ENCODE results near the gene VWA1. TPM values are rescaled to one million over a fixed set of nuclear protein-coding genes. Genes with fewer than 3 reads are reported as not detected.

Gene VWA1
- total RNA-seq, 2 experiments from 2014 or later = 0.36 to 0.85 TPM

- POLR2A ChIA-PET = no interaction called here
- H3K27me3 Mint-ChIP-seq = no peaks in the 10 kb centered on the region
- H3K4me1 Mint-ChIP-seq = no peaks in the 10 kb centered on the region
- no peak for DNase-seq
- peaks cover 7% of the 10 kb centered on the region for H3K9me3 Mint-ChIP-seq
- peaks cover 50% of the 10 kb centered on the region for H3K36me3 Mint-ChIP-seq
- H3K27ac Mint-ChIP-seq = no peak overlapping the region
- no peak overlapping the region for H3K4me3 Mint-ChIP-seq
- ATAC-seq (ENCODE audit: low read depth) = no peak
Measured at GRCh38 chr1:1489861-1490260, 54.4 kb downstream of the VWA1 start.

- Mint-ChIP-seq H3K4me3 (no peak overlapping the region), H3K9me3 (peaks cover 7% of the 10 kb centered on the region), H3K27me3 (no peaks in the 10 kb centered on the region), H3K4me1 (no peaks in the 10 kb centered on the region), H3K27ac (no peak overlapping the region), H3K36me3 (peaks cover 50% of the 10 kb centered on the region)
- DNase-seq = no peak
- no peak for ATAC-seq (ENCODE audit: low read depth)
- POLR2A ChIA-PET = no interaction called here
Measured at GRCh38 chr1:1490633-1491230, 55.2 kb downstream of the VWA1 start.

- POLR2A ChIA-PET = no interaction called here
- Mint-ChIP-seq H3K27me3 (no peaks in the 10 kb centered on the region), H3K27ac (no peak overlapping the region), H3K36me3 (peaks cover 50% of the 10 kb centered on the region), H3K4me1 (no peaks in the 10 kb centered on the region), H3K9me3 (peaks cover 7% of the 10 kb centered on the region), H3K4me3 (no peak overlapping the region)
- DNase-seq = no peak
- ATAC-seq (ENCODE audit: low read depth) = no peak
Measured at GRCh38 chr1:1491601-1492000, 56.1 kb downstream of the VWA1 start.

Other genes starting within 250 kb of the VWA1 start
- gene TNFRSF18, start 229.1 kb upstream of the VWA1 start, total RNA-seq = 10 to 100 TPM; 11.4 to 15.0 TPM
- 1 to 10 TPM; 2.4 to 3.1 TPM for gene TNFRSF4, start 221.5 kb upstream of the VWA1 start, total RNA-seq
- gene SDF4, start 203.7 kb upstream of the VWA1 start, total RNA-seq = 100 to 1,000 TPM in 1 of 2 experiments, 10 to 100 TPM in 1; 99.1 to 103 TPM
- gene B3GALT6, start 203.5 kb upstream of the VWA1 start, total RNA-seq = 10 to 100 TPM; 19.1 to 19.6 TPM
- gene C1QTNF12, start 189.0 kb upstream of the VWA1 start, total RNA-seq = 1 to 10 TPM; 2.2 to 4.4 TPM
- gene UBE2J2, start 161.8 kb upstream of the VWA1 start, total RNA-seq = 10 to 100 TPM; 75.7 to 78.1 TPM
- 1 to 10 TPM; 8.0 to 8.4 TPM for gene SCNN1D, start 155.3 kb upstream of the VWA1 start, total RNA-seq
- gene ACAP3, start 127.8 kb upstream of the VWA1 start, total RNA-seq = 10 to 100 TPM; 80.2 to 86.3 TPM
- gene PUSL1, start 127.1 kb upstream of the VWA1 start, total RNA-seq = 10 to 100 TPM; 22.3 to 22.4 TPM
- 100 to 1,000 TPM; 143 to 158 TPM for gene INTS11, start 111.0 kb upstream of the VWA1 start, total RNA-seq
- gene CPTP, start 110.9 kb upstream of the VWA1 start, total RNA-seq = 10 to 100 TPM; 19.3 TPM
- 1 to 10 TPM; 1.2 to 1.3 TPM for gene TAS1R3, start 104.4 kb upstream of the VWA1 start, total RNA-seq
- 10 to 100 TPM; 35.5 to 37.4 TPM for gene DVL1, start 86.3 kb upstream of the VWA1 start, total RNA-seq
- gene MXRA8, start 77.1 kb upstream of the VWA1 start, total RNA-seq = 1 to 10 TPM in 1 of 2 experiments, under 1 TPM in 1; 0.51 to 1.2 TPM
- 10 to 100 TPM; 87.3 to 97.1 TPM for gene AURKAIP1, start 60.5 kb upstream of the VWA1 start, total RNA-seq
- 100 to 1,000 TPM; 201 to 211 TPM for gene CCNL2, start 36.4 kb upstream of the VWA1 start, total RNA-seq
- gene MRPL20, start 28.4 kb upstream of the VWA1 start, total RNA-seq = 100 to 1,000 TPM in 1 of 2 experiments, 10 to 100 TPM in 1; 98.6 to 101 TPM
- gene ANKRD65, start 14.4 kb upstream of the VWA1 start, total RNA-seq = not detected
- gene ATAD3C, start 14.0 kb downstream of the VWA1 start, total RNA-seq = 1 to 10 TPM; 1.0 to 1.7 TPM
- 10 to 100 TPM; 35.2 to 37.9 TPM for gene ATAD3B, start 36.1 kb downstream of the VWA1 start, total RNA-seq
- gene ATAD3A, start 76.5 kb downstream of the VWA1 start, total RNA-seq = 10 to 100 TPM; 32.6 to 33.6 TPM
- 1 to 10 TPM; 1.2 to 1.9 TPM for gene TMEM240, start 104.9 kb downstream of the VWA1 start, total RNA-seq
- 100 to 1,000 TPM; 118 TPM for gene SSU72, start 139.2 kb downstream of the VWA1 start, total RNA-seq
- gene FNDC10, start 164.4 kb downstream of the VWA1 start, total RNA-seq = 1 to 10 TPM; 4.4 to 4.6 TPM
- 10 to 100 TPM; 72.6 to 75.2 TPM for gene MIB2, start 179.8 kb downstream of the VWA1 start, total RNA-seq
- gene MMP23B, start 196.5 kb downstream of the VWA1 start, total RNA-seq = 1 to 10 TPM; 5.2 to 6.7 TPM
- 10 to 100 TPM; 40.8 to 42.3 TPM for gene CDK11B, start 223.3 kb downstream of the VWA1 start, total RNA-seq

All from activated naive CD8-positive, alpha-beta T cell treated with anti-CD3 and anti-CD28 coated beads, Interleukin-2, amount 10 ng/mL, durations not matched to agents 7 days and 5 days (primary cell).